ENCODE measurements around the gene BTBD1.

Gene BTBD1

GRCh38 chr15:83112233-83112955 lies 45.3 kb upstream of the BTBD1 start:
- peak; percentile 92 for DNase-seq (ENCODE audit: low read depth, low spot score)
- in situ Hi-C loops (cut with HindIII; ENCODE audit: low sequenced_read_pairs), result no loop called here
- TF ChIP-seq CTCF (IDR thresholded peaks at IDR 0.05; ENCODE audit: low read depth, low read length), result peak; percentile 22
- H3K4me3 ChIP-seq (ENCODE audit: low read depth, low read length), result no peak overlapping the region

- TF ChIP-seq CTCF (IDR thresholded peaks at IDR 0.05; ENCODE audit: low read depth, low read length), result no peak
- H3K4me3 ChIP-seq (ENCODE audit: low read depth, low read length), result no peak overlapping the region
- no peak for DNase-seq (ENCODE audit: low read depth, low spot score)
- in situ Hi-C loops (cut with HindIII; ENCODE audit: low sequenced_read_pairs), result no loop called here
These were observed 44.1 kb upstream of the BTBD1 start for GRCh38 chr15:83111149-83111548.

GRCh38 chr15:83110381-83110780 lies 43.3 kb upstream of the BTBD1 start:
- DNase-seq (ENCODE audit: low read depth, low spot score), result no peak
- in situ Hi-C loops (cut with HindIII; ENCODE audit: low sequenced_read_pairs), result no loop called here
- no peak for TF ChIP-seq CTCF (IDR thresholded peaks at IDR 0.05; ENCODE audit: low read depth, low read length)
- H3K4me3 ChIP-seq (ENCODE audit: low read depth, low read length), result no peak overlapping the region

- DNase-seq (ENCODE audit: low read depth, low spot score), result no peak
- no peak for TF ChIP-seq CTCF (IDR thresholded peaks at IDR 0.05; ENCODE audit: low read depth, low read length)
- in situ Hi-C loops (cut with HindIII; ENCODE audit: low sequenced_read_pairs), result no loop called here
- H3K4me3 ChIP-seq (ENCODE audit: low read depth, low read length), result no peak overlapping the region
These were observed 42.5 kb upstream of the BTBD1 start for GRCh38 chr15:83109532-83109931.

- peak overlapping the region; percentile 41 for H3K4me3 ChIP-seq (ENCODE audit: low read depth, low read length)
These were observed 41.5 kb upstream of the BTBD1 start for GRCh38 chr15:83108266-83109219.

GRCh38 chr15:83107841-83108181 lies 40.8 kb upstream of the BTBD1 start:
- no peak for TF ChIP-seq CTCF (IDR thresholded peaks at IDR 0.05; ENCODE audit: low read depth, low read length)
- H3K4me3 ChIP-seq (ENCODE audit: low read depth, low read length), result peak overlapping the region; percentile 41
- no peak for DNase-seq (ENCODE audit: low read depth, low spot score)
- in situ Hi-C loops (cut with HindIII; ENCODE audit: low sequenced_read_pairs), result no loop called here

More at GRCh38 chr15:83108266-83109219, 41.5 kb upstream of the BTBD1 start:
- in situ Hi-C loops (cut with HindIII; ENCODE audit: low sequenced_read_pairs), result no loop called here
- no peak for TF ChIP-seq CTCF (IDR thresholded peaks at IDR 0.05; ENCODE audit: low read depth, low read length)
- DNase-seq (ENCODE audit: low read depth, low spot score), result peak; percentile 48

Data from astrocyte of the spinal cord (primary cell).